Activated T-cell treated with anti-CD3 and anti-CD28 coated beads for 24 hours (primary cell): Measurements from ENCODE around the gene GRAPL.
"Not testable (repeated sequence)": the region's sequence is repeated elsewhere in the genome, so short reads cannot be mapped to it uniquely, and the experiment has no call there.

Source experiments
- DNase-seq: peaks from one replicate; pipeline ENCODE4 v3.0.0-alpha.2; 2020; ENCODE audit warnings: low read depth

The GRAPL gene

DNA sequence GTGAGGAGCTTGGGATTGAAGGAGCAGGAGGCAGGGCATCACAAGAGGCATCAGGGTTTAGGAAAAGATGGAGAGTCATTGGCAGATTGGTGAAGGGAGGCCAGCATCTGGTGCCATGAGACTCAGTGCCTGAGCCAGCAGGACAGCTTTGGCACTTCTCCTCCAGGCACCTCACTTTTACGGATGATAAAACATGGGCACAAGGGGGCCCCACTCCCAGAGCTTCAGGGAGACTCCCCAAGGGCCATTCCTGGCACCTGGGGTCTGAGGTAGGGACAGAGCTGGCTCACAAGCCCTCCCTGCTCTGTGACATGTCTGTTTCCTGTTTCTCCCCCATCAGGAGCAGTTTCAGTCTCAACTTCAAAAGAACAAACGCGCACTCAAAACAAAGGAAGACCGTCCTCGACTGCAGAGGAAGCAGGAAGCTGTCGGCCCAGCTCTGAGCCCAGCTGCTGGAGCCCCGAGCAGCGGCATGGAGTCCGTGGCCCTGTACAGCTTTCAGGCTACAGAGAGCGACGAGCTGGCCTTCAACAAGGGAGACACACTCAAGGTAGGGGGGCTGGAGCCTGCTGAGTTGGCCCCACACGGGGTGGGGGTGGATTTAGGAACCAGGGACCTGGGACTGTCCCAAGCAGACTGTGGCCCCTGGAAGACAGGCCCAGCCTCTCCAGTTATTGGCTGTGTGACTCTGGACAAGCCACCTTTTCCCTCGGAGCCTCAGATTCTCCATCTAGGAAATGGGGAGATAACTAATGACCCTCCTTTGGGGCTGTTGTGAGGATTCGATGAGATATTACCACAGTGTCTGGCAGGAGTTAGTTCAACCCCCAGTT lies at the start of gene GRAPL:
GRAPL (plus strand) TSS at position 442 of the 833 bp plus-strand sequence; CDS start at position 473, 31 bp downstream.
- not testable (repeated sequence) for DNase-seq

DNA sequence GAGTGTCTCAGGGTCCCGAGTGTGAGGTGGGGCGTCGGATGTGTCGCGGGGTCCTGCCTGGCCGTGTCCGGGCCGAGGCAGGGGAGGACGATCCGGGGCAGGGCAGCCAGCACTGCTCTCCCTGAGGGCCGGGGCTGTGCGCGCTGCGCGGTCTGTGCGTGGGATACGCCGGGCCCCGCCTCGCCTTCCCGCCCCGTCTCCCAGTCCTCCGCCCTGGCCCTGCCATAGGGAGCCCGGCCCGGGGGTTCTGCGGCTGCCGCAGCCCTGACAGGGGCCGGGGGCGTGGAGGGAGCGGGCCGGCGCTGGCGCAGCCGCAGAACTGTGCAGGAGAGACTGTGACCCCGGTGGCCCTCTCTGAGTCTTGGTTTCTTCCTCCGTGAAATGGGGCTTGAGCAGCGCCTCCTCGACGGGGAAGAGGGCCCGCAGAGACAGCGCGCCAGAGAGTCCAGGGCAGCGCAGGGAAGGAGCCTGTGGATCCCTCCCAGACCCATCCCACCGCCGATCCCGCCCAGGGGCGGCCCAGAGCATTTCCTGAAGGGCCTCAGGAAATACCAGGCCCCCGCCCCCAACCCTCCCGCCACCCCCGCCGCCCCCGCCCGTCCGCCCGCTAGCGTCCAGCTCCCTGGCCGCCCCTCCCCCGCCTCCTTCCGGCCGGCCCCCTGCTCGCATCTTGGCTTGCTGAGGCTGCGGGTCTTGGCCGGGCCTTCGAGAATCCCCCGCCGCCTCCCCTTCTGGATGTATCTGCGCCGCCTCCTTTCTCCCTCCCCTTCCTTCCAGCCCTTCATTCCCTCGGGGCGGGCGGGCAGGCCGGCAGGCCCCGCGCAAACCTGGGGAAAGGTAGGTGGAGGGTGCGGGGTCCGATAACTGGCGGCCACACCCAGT lies 38.3 kb upstream of the GRAPL start:
- DNase-seq = not testable (repeated sequence)

DNA sequence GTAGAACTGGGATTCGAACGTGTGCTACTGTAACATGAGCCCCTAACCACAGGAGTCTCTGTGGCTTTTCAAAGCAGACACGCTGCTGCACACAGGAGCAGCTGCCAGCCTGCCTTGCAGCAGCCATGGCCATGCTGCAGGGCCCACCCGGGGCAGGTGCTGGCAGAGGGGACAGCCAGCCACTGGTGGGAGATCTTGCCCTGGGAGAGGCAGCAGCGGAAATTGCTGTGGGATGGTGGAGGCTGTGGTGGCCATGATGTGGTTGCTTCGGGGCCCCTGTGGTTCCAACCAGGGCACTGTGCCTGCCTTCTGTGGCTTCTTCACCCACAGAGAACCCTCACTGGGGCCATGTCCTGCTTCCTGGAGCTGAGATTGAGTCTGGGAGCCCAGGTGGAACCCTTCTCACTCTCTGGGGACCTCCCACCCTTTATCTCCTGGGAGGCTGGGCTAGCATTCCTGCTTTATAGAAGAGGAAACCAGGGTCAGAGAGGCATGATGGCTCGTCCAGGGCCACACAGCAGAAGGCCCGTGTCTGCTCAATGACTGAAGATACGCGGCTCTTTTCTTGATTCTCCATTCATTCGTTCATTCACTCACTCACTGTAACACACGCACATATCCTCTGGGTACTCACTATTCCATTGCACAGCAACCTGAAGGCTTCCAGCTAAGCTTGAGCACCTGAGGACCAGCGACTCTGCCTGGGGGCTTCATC lies 37.2 kb upstream of the GRAPL start:
- DNase-seq = not testable (repeated sequence)

DNA sequence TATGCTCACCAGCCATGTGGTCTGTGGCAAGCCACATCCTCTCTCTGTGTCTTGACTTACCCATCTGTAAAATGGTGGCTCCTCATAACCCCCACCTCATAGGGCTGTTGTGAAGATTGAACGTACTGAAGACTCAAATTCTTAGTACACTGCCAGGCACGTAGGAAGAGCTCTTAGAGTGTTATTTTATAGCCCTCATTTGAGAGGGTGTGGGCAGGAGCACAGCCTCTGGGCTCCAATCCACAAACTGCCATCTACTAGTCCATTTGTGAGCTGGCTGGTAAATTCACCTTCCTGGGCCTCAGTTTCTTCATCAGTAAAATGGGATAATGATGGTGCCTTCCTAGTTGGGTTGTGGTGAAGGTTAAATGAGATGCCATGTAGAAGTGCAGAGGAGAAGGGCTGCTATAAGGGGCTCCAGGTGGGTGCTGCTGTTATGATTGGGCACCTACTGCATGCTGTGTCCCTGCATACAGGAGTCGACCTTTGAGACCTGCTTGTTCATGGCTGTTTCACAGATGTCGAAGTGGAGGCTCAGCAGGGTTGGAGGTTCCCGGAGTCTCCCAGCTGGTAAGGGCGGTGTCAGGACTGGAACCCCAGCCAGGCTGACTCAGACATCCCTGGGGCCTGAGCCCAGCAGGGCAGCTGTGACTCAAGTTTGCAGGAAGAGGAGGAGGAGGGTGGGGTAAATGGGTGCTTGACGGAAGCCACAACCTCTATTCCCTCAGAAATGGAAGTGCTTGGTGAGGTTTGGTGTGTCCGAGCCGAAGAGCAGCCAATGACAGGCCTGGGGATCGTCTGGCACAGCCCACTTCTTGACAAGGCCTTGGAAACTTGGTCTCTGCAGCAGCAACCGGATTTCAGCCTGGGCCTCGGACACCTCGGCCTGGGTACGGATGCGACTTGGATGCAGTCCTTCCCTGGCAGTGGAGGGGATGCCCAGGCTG lies 34.4 kb upstream of the GRAPL start:
- not testable (repeated sequence) for DNase-seq

DNA sequence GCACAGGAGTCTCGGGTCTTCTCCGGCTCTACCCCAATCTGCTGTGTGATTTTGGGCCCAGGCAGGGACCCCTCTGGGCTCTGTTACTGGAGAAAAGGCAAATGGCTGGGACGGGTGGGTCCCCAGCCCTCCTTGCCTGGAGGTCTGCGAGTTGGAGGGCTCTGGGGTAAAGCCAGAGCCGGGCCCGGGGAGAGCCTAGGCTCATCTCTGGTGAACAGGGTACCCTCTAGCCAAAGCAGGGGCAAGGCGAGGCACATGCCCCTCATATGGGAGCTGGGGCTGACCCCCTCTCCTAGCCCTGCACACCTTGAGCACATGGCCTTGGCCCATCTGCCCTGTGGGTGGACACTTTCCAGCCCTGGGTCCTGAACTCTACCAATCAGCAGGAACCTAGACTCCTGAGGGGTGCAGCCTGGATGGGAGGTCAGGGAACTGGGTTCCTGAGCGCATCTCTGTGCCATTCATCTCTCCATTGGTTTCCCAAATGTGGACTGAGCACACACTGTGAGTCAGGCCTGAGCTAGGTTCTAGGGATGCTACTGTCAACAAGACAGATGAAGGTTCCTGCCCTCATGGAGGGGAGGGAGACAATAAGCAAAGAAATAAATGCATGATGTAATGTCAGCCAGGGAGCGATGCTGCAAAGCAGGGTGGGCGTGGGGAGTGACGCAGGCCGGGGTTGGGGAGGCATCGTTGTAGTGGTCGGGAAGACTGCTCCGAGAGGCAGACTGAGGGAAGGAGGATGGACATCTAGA lies 33.5 kb upstream of the GRAPL start:
- not testable (repeated sequence) for DNase-seq

DNA sequence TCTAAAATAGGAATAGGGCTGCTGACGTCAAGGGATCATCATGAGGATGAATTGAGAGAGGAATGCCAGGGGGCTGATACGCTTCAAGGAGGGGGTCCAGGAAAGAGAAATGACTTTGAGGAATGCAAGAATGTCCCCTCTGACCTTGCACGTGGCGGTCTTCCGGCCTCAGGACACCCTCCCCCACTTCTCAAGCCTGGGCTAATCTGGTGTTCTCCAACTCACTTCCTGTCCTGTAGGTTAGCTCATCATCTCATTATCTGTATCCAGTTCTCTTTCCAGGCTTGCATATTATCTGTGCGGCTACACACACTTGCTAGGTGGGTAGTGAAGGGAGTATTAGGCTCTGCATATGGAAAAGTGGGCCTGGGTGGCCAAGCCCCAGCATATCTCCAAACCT lies 18.9 kb upstream of the GRAPL start:
- DNase-seq = not testable (repeated sequence)

DNA sequence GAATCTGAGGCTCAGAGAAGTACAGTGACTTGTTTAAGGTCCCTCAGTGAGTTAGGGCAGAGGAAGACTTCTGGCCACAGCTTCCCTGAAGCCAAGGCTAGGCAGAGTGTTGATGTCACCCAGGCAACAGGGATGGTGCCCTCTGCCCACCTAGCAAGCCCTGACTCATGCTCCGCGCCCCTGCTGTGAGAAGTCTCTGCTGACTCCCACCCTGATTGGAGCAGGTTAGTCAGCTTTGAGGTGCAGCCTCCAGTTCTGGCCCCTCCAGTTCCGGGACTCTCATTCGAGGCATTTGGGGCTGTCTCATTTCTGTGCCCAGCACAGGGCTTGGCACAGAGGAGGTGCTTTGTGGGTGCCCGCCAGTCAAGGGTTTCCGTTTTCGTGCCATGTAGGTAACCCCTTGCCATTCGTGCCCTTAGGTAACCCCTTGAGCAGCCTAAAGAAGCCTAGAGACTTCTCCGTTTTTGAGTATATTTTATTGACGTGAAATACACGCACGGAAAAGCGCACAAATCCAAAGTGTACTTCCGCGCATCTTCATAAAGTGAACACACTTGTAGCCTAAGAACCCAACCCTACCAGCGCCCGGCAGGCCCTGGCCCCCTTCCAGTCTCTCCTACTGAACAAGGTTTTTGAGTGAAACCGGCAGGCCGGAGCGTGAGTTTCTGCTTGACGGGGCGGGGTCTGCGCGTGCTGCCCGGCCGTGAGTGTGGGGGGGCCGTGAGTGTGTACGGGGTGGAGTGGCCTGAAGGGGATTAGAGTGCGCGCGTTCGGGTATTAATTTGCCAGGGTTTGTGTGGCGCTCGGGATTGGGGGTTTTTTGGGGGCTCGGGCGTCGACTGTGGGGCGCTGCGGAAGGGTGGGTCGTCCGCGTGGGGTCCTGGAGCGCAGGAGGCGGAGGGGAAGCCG lies 16.9 kb upstream of the GRAPL start:
- not testable (repeated sequence) for DNase-seq

DNA sequence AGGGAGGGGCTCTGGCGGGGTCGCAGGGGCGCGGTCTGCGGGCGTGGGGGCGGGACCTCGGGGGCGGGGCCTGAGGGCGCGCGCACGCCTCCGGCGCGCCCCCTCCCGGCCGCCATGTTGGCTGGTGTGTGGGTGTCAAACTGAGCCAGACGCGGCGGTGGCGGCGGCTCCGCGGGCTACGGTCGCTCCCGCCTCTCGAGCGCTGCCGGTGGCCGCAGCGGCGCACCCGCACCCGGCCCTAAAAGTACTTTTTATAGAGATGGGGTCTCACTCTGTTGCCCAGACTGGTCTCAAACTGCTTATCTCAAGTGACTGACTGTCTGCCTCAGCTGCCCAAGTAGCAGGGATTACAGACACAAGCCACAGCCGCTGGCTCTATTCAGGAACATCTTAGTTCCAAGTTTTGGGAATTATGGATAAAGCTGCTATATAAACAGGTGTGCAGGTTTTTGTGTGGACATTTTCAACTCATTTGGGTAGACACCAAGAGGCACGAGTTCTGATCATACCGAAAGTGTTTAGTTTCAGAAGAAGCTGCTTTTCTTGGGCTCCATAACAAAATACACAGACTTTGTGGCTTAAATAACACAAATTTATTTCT lies 16.2 kb upstream of the GRAPL start:
- peak; percentile 39 for DNase-seq

DNA sequence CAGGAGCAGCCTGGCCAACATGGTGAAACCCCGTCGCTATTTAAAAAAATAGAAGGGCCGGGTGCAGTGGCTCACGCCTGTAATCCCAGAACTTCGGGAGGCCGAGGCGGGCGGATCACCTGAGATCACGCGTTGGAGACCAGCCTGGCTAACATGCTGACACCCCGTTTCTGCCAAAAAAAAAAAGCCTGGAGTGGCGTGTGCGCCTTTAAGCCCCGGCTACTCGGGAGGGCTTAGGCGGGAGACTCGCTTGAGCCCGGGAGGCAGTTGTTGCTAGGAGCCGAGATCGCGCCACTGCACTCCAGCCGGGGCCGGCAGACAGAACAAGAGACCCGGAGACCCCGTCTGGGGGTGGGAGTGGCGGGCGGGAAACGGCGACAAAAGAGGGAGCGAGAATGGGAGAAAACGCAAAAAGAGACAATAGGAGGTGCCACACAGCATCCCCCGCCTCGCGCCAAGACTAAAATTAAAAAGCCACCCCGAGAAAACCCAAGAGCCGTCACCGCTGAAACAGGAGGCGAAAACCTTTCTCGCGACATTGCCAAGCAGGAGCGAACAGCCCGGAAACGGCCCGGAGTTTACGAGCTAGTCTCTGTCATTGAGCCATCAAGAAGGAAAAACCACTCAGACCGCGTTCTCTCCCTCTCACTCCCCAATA lies 15.5 kb upstream of the GRAPL start:
- peak; percentile 78 for DNase-seq

DNA sequence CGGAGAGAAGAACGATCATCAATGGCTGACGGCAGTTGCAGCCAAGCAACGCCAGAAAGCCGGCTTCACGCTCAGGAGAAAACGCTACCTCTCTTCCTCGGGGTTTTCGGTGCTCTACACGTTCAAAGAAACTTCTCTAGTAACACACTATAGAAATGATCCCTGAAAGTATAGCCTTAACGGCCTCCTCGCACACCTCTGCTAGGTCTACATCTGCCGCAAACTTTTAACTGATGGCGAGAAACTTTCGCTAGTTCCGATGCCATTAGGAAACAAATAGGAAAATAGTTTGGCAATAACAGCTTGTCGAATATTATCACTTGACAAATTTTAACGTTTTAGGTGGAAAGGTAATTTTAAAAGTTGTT lies 14.9 kb upstream of the GRAPL start:
- not testable (repeated sequence) for DNase-seq

DNA sequence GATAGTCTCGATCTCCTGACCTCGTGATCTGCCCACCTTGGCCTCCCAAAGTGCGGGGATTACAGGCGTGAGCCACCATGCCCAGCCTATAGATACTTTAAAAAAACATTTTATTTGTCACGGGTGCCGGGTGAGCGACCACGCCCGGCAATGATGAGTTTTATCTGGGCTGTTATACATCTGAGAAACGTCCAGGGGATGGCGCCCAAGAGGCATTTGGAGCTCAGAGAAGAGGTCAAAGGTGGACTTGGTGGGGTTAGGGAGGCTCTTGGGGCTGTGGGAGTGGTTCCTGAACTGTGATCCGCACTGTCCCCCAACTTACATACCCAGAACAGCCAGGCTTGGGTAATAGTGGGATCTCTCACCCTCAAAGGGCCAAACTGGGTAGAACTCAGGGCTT lies 8.7 kb upstream of the GRAPL start:
- DNase-seq = not testable (repeated sequence)

DNA sequence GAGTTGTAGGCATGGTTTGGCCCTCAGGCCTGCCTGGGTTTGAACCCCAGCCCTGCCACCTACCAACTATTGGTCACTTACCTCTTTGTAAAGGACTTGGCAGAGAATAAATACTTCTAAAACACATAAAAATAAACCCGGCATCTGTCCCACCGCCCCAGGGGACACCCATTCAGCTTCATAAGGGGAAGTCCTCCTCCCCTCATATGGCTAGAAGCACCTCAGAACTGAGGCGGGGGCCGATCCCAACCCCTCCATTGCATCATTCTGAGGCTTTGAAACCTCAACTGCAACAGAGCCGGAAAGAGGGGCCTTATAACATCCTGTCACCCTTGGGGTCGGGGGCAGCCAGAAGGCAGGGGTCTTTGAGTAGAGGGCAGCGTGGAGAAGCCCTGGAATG lies 2.1 kb upstream of the GRAPL start:
- DNase-seq = not testable (repeated sequence)

DNA sequence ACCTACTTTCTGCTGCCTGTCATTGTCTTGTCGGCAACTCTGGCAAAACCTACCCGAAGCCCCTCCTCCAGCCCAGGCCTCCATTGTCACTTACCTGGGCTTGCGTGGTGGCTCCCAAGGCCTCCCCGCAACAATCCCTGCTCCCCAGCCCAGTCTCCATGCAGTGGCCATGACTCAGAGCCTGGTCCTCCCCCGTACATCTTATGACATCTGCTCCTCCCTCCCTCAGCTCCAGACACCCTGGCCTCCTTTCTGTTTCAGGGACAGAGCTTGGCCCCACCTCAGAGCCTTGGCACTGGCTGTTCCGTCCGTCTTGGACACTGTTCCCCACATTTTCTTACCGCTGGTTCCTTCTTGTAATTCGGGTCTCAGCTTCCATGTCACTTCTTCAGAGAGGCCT lies 2.1 kb downstream of the GRAPL start:
- not testable (repeated sequence) for DNase-seq

DNA sequence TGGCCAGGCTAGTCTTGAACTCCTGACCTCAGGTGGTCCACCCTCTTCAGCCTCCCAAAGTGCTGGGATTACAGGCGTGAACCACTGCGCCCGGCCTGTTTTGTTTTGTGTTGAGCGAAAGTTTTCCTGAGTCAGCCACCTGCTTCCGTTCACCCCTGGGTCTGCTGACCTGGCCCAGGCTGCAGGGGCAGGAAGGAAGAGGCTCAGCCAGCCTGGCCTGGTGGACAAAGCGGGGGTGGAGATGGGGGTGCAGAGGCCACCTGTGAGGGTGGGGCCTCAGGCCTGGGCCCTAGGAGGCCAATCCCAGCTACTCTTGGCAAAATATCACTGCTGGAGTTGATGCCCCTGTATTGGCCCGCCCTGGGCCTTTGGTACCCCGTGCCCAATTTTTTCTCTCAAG lies 3.7 kb downstream of the GRAPL start:
- not testable (repeated sequence) for DNase-seq

DNA sequence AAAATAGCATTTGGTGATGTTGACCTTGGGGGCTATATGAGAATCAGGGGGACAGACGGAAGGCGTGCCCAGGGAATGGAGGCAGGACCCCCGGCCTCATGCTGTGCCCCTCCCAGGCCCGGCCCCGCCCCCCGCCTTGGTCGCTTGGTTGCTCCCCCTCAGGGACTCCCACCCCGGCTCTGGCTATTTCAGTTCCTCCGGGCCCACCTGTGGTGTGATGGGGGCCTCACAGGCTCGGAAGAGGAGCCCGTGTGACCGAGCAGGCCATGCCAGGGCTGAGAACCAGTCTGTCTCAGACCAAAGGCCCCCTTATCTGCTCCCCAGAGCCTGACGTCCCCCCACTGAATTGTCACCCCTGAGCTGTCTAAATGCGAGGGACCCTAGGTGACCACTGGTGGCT lies 4.4 kb downstream of the GRAPL start:
- DNase-seq = not testable (repeated sequence)

DNA sequence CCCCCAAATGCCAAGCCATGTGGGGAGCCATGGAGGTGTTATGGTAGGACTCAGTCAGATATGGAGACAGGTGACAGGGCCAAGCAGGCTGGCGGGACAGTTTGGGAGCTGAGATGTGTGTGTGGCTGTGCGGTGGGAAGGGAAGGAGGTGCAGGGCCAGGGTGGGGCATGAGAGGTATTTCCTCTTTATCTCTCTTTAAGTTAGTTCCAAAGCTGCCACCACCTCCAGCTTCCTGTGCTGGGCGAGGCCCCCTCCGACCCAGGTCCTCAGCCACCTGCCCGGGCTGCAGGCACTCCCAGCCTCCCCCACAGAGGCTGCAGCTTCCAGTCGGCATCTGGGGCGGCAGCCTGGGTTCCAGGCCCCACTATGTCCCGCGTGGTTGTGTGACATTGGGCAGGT lies 6.4 kb downstream of the GRAPL start:
- DNase-seq = not testable (repeated sequence)

DNA sequence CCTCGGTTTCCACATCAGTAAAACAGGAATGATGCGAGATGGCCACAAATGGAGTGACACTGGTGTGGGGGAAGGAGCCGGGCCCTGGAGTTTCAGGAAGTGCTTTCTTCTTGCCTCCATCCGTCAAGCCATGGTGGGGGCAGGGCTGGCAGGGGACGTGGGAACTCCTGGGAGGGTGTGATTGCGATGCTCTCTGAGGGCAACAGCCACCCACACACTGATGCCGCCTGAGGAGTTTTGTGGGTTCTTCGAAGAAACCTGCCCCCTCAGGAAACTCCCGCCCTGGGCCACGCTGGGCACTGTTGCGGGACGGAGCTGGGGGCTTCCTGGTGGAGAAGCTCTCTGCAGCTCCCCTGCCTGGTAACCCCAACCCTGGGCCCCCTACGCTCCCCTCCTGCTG lies 8.0 kb downstream of the GRAPL start:
- not testable (repeated sequence) for DNase-seq

DNA sequence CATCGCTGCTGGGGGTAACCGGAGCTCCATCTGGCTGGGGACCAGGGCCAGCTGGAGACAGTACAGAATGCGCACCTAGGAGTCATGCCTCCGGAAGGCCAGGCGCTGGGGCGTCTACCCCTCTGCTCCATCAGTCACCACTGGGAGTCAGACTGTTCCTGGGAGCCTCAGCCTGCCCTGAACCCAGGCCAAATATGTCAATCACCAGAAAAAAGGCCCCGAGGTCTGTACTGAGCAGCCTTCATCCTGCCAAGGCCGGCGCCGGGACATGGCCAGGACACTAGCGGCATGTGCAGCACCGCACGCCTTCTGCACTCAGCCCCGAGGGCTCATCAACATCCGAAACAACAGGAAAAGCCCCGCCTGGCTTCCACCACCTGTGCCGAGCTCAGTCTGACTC lies 8.7 kb downstream of the GRAPL start:
- not testable (repeated sequence) for DNase-seq
